Measurements from ENCODE around the gene MYF6. TPM values are rescaled to one million over a fixed set of nuclear protein-coding genes. Genes with fewer than 3 reads are reported as not detected.

Gene MYF6
- total RNA-seq, 4 donors from 2014 or later = not detected

- TF ChIP-seq CTCF (IDR thresholded peaks at IDR 0.05; ENCODE audit: low read depth) = no peak
Observed at GRCh38 chr12:80708259-80708974, 983 bp downstream of the MYF6 start.

- no peak for TF ChIP-seq CTCF (IDR thresholded peaks at IDR 0.05; ENCODE audit: low read depth)
Observed at GRCh38 chr12:80708975-80709328, 1.5 kb downstream of the MYF6 start.

GRCh38 chr12:80709811-80710726 lies 2.6 kb downstream of the MYF6 start:
- TF ChIP-seq CTCF (IDR thresholded peaks at IDR 0.05; ENCODE audit: low read depth) = no peak

DNA sequence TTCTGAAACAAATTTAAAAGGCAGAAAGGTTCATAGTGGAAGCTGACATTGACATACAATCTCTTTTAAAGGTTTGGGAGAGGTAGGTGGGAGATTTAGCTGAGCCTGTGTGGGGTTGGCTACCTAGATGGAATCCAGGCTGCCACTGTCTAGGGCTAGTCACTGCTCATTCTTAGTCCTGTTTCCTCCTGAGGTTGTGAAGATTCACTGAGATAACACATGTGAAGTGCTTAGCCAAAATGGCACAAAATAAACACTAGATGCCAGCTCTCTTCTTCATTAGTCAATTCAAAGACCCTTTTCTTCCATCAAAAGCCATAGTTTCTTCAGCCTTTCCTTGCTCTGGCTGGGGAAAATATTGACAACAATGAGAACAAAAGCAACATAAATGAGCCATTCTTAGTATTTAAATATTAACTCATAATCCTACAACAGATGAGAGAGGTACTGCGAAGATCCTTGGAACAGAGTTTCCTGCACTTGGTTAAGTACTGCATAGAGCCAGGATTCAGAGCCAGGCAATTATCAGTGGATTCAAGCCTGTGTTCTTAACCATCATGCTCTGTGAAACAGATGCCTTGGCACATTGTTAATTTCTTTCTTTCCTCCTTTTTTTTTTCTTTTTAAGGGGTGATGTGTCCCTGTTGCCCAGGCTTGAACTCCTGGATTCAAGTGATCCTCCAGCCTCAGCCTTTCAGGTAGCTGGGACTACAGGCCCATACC lies 3.5 kb downstream of the MYF6 start:
- TF ChIP-seq CTCF (IDR thresholded peaks at IDR 0.05; ENCODE audit: low read depth) = no peak

- TF ChIP-seq CTCF (IDR thresholded peaks at IDR 0.05; ENCODE audit: low read depth) = no peak
Observed at GRCh38 chr12:80711866-80712265, 4.4 kb downstream of the MYF6 start.

DNA sequence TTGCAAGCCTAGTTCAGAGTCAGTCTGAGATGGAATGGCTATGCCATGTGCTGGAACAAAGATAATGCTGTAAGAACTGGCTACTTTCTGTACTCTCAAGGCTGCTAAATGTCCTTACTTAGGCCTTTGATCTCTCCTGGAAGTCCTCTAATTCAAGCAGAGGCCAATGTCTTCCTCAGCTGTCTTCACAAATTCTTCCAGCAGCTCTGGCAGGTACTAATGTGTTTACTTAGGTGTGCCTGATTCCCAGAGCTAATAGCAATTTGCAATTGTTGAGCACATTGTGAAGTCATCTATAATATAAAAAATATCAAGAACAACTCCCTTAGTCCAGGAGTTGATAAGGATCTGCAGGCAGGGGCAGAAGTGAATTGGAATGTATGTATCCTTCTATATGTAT lies 5.4 kb downstream of the MYF6 start:
- no peak for TF ChIP-seq CTCF (IDR thresholded peaks at IDR 0.05; ENCODE audit: low read depth)

DNA sequence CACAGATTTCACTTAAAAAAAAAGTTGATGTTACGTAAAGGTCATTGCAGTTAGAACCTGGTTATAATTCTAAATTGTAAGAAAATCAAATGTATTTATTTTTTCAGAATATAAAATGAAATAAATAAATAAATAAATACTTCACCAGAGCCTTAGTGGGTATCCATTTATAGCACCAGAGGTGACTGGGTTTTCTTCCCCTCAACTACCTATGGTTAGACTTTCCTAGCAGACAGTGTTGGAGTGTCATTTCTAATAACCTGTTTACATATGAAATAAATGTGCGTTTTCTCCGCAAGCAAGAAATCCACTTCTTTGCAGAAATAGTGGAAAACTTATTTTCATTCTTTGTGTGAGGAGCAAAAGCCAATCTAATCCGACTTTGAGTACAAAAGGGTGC lies 6.0 kb downstream of the MYF6 start:
- no peak for TF ChIP-seq CTCF (IDR thresholded peaks at IDR 0.05; ENCODE audit: low read depth)
